HG03108 (cell line): ENCODE results near the gene CAMK2D.

Experiments used
- ATAC-seq: cut with Tn5 transposase; IDR thresholded peaks from one replicate; pipeline ENCODE4 v1.9.1; 2021; ENCODE audit warnings: moderate library complexity; ENCODE audit not compliant: unreplicated experiment

The CAMK2D gene

GRCh38 chr4:113576947-113577678 lies 184.4 kb downstream of the CAMK2D start:
- ATAC-seq = no peak

GRCh38 chr4:113575401-113575800 lies 186.1 kb downstream of the CAMK2D start:
- no peak for ATAC-seq

- ATAC-seq = no peak
Observed at GRCh38 chr4:113574636-113575103, 186.9 kb downstream of the CAMK2D start.

- no peak for ATAC-seq
Observed at GRCh38 chr4:113572620-113573019, 188.9 kb downstream of the CAMK2D start.

- ATAC-seq = no peak
Observed at GRCh38 chr4:113566015-113566795, 195.3 kb downstream of the CAMK2D start.

GRCh38 chr4:113565702-113566012 lies 195.9 kb downstream of the CAMK2D start:
- ATAC-seq = no peak

GRCh38 chr4:113564493-113564892 lies 197.0 kb downstream of the CAMK2D start:
- peak; percentile 13 for ATAC-seq

- no peak for ATAC-seq
Observed at GRCh38 chr4:113563691-113564378, 197.7 kb downstream of the CAMK2D start.

GRCh38 chr4:113561758-113562157 lies 199.8 kb downstream of the CAMK2D start:
- no peak for ATAC-seq

- ATAC-seq = no peak
Observed at GRCh38 chr4:113561092-113561491, 200.4 kb downstream of the CAMK2D start.

- ATAC-seq = no peak
Observed at GRCh38 chr4:113560579-113560978, 201.0 kb downstream of the CAMK2D start.

GRCh38 chr4:113559947-113560346 lies 201.6 kb downstream of the CAMK2D start:
- ATAC-seq = no peak

GRCh38 chr4:113556382-113557134 lies 205.0 kb downstream of the CAMK2D start:
- no peak for ATAC-seq

- no peak for ATAC-seq
Observed at GRCh38 chr4:113555868-113556267, 205.7 kb downstream of the CAMK2D start.

GRCh38 chr4:113553082-113553481 lies 208.5 kb downstream of the CAMK2D start:
- no peak for ATAC-seq

GRCh38 chr4:113550510-113550909 lies 211.0 kb downstream of the CAMK2D start:
- no peak for ATAC-seq

- ATAC-seq = no peak
Observed at GRCh38 chr4:113548303-113548702, 213.2 kb downstream of the CAMK2D start.

- ATAC-seq = peak; percentile 97
Observed at GRCh38 chr4:113547487-113548042, 214.0 kb downstream of the CAMK2D start.

GRCh38 chr4:113541933-113542332 lies 219.6 kb downstream of the CAMK2D start:
- ATAC-seq = no peak

- no peak for ATAC-seq
Observed at GRCh38 chr4:113540859-113541258, 220.7 kb downstream of the CAMK2D start.

GRCh38 chr4:113539408-113539807 lies 222.1 kb downstream of the CAMK2D start:
- peak; percentile 53 for ATAC-seq
